Prostate gland (tissue), 2 donors: Measurements from ENCODE around the gene CCDC149.

ENCODE experiments used
- CTCF ChIP-seq, 4 experiments: fragments of 200-600 bp in 2 of 4; fragments of 450-650 bp in 2 of 4; sonication (generic) in 2 of 4; IDR thresholded peaks; 1 replicate in 3 of 4; 2 replicates in 1 of 4; pipeline ENCODE4 v1.5.1; 2016 to 2019; ENCODE audit warnings: antibody characterized with exemption in 4 of 4, mild to moderate bottlenecking in 2 of 4, moderate library complexity in 2 of 4
- POLR2A ChIP-seq: fragments of 450-650 bp; IDR thresholded peaks from one replicate; pipeline ENCODE4 v1.6.1; 2016; ENCODE audit warnings: antibody characterized with exemption, mild to moderate bottlenecking
- POLR2AphosphoS5 ChIP-seq: sonication (generic); formaldehyde crosslinking; IDR thresholded peaks from one replicate; pipeline ENCODE4 v1.6.1; 2017; ENCODE audit warnings: antibody characterized with exemption

GRCh38 chr4:24855741-24856140, 57.1 kb downstream of the CCDC149 start:
- TF ChIP-seq CTCF (IDR thresholded peaks at IDR 0.05) (no peak), POLR2AphosphoS5 (no peak), POLR2A (no peak)
